Renal cortical epithelial cell (primary cell): ENCODE measurements around the gene TMEM272. TPM values are rescaled to one million over a fixed set of nuclear protein-coding genes. Genes with fewer than 3 reads are reported as not detected.

Source experiments
- DNase-seq: peaks from one replicate; pipeline ENCODE4 v3.0.0-alpha.2; 2011; ENCODE audit warnings: low read depth
- total RNA-seq: library from RNA; depleted of rRNA; stranded (reverse); fragments of >200 nt; gene quantifications from 2 replicates; pipeline ENCODE4 v1.2.3, GENCODE V29; 2014

TMEM272 gene
- total RNA-seq, 1 donor from 2014 or later, result not detected

- no peak for DNase-seq
Measured at GRCh38 chr13:51805313-51805712, 39.7 kb downstream of the TMEM272 start.

- no peak for DNase-seq
Measured at GRCh38 chr13:51804295-51805172, 40.4 kb downstream of the TMEM272 start.

GRCh38 chr13:51803422-51804294, 41.3 kb downstream of the TMEM272 start, which contains the start of gene DHRS12:
DHRS12 (minus strand) TSS chr13:51804163; CDS start chr13:51799659, 4,504 bp downstream.
- DNase-seq, result peak; percentile 37

DNA sequence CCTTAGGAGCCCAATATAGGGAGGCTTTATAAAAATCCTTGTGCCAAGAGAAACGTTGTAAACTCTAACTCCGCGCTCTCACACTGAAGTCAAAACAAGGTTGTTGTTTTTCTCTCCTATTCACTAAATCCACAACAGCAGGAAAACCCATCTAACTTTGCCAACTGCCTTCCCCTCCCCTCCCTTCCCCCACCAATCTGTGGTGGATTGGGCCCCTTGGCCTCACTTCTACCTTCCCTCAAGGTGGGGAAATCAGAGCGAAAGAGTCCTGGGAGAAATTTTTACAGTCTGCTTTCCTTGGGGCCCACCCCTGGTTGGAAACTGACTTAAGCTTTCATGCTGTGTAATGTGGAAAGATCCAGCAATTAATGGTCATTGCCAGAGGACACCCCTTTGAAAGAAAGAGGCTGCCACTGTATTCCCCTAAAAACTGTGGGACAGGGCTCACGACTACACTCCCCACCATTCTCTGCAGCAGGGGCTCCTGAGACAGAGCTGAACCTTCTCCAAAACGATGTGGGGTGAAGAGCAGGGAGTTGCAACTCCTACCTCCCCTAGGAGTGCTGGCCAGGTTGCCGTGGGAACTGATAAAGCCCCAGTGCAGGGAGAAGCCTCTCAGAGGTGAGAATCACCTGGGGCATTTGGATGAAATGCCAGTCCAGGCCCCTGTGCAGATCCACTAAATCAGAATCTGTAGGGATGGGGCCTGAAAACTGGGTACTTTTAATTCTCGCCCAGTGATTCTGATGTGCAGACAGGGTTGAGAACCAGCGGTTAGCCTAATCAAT, 42.2 kb downstream of the TMEM272 start:
- DNase-seq, result no peak

DNA sequence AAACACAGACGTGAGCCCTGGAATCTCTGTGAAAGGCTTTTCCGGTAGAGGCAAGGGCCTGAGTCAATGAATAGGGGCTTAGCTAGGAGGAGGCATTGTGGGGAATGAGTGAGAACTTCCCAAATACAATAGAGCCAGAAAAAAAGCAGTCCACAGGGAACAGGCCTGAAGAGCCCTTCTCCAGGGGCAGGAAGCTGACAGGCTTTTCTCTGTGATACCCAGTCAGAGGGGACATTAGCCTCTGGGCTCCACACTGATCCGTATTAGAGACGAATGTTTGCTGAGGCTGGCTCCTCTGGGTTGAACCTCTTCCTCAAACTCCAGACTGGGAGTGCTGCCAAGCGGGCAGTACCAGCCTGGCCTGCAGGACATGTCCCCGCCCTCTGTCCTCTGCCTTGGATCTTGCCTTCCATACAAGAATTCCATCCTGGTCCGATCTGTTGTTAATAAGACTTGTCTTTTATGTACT, 43.3 kb downstream of the TMEM272 start:
- peak; percentile 40 for DNase-seq

DNA sequence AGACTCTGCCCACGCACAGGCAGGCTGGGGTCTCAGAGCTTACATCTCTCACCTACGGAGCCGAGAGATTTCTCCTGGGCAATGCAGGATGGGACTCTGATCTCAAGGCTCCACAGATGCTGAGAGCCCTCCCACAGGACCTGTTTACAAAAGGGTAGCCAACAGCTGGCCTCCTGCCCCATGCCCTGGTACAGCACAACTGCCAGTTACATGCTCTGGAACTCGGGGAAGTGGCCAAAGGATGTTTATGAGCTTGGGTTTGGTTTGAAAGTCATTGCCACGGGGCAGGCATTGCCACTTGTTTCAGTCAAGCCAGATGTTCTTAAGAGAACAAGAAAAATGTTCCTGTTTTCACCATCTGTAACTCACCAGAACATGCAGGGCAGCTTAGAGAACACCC, 44.5 kb downstream of the TMEM272 start:
- DNase-seq, result no peak

- DNase-seq, result no peak
Measured at GRCh38 chr13:51799261-51799660, 45.7 kb downstream of the TMEM272 start.

DNA sequence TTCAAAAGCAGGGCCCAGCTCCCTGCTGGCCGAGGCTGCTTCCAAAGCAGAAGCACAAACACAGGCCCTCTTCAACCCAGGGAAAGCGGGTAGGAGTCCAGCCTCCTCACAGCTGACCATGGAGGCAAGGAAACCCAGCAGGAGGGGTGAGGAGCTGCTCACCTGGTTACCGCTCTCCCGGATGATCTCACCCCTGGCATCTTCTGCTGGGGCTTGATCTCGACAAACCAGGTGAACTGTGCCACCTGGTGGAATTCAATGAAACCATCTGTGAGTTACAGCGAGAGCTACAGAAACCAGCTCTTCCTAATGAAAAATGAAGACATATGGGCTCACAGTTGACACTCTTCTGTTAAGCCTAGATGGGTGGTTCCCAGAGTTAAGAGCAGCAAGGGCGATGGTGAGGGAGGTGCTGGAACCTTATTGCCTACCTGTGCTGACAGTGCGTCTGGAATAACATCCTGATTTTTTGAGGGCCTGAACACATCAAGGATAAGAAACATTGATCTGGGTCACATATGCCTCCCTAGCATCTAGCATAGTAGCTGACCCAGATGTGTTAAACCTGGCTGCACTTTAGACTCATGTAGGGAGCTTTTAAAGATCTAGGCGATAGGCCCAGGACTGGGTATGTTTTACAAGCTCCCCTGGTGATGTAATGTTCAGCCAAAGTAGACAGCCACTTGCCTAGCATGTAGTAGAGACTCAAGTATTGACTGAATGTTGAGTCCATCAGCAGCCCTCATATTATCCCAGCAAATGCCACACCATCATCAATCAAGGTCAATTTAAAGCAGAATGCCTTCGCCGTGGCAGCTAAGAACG, 47.1 kb downstream of the TMEM272 start:
- DNase-seq, result peak; percentile 67

- no peak for DNase-seq
Measured at GRCh38 chr13:51796546-51796945, 48.4 kb downstream of the TMEM272 start.

- no peak for DNase-seq
Measured at GRCh38 chr13:51795419-51795818, 49.6 kb downstream of the TMEM272 start.

DNA sequence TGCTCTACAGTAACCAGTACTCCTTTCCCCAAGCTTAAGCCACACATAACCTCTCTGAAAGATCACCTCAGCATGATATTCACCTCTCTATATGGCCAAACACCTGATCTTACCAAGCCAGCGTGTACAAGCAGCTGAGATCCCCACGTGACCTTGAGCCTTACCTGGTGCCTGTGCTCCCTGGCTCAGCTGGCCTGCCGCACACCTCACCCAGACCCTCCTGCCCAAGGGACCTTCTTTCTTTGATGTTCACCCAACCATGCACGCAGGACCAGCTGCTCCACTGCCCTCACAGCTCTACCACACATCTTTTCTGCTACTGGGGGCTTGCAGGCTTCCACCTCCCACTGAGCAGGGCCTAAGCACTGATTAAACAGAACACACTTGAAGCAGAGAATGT, 50.0 kb downstream of the TMEM272 start:
- no peak for DNase-seq

- peak; percentile 81 for DNase-seq
Measured at GRCh38 chr13:51793570-51794271, 51.3 kb downstream of the TMEM272 start.

- no peak for DNase-seq
Measured at GRCh38 chr13:51786425-51787265, 58.3 kb downstream of the TMEM272 start.

GRCh38 chr13:51785712-51786424, 59.1 kb downstream of the TMEM272 start:
- no peak for DNase-seq

DNA sequence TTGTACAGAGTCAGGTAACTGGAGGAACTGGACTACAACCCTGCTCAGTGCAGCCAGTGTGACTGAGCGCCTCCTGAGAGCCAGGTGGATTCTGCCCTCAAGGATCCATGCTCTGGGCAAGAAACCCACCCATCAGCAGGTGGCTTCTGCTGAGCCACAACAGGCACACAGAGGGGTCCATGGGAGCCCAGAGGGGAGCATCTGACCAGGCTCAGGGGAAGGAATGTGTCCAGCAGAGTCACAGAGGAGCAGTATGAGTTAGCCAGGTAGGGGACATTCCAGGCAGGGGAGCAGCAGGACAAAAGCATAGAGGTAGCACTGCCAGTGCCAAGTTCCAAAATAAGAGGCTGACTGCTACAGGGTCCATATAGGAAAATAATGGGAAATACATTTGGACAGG, 60.9 kb downstream of the TMEM272 start:
- no peak for DNase-seq

GRCh38 chr13:51783428-51784094, 61.4 kb downstream of the TMEM272 start:
- no peak for DNase-seq

GRCh38 chr13:51782026-51782710, 62.8 kb downstream of the TMEM272 start:
- no peak for DNase-seq
